GM12874 (cell line): ENCODE results near the gene CRIM1.

Experiments
- CTCF ChIP-seq: IDR thresholded peaks from 2 replicates; pipeline ENCODE4 v1.5.1; 2011; ENCODE audit warnings: low read depth, mild to moderate bottlenecking, control low read depth, low read length, moderate library complexity; ENCODE audit not compliant: insufficient read depth

The CRIM1 gene

DNA sequence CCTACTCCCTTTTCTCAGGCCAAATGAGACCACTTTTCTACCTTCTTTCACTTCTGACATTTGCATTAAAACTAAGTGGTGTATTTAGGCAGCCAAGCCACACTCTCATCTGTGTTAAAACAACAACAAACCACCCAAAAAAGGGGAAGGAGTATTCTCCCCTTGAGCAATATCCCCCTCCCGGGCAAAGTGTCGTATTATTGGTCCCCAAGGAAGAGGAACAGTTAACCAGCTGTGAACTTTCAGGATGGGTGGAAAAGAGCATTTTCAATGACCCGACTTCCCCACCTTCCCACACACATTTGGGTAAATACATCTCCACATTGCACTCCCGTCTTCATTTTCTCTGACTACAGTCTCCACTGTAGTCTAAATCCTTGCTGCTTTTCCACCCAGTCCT, 198.1 kb downstream of the CRIM1 start:
- TF ChIP-seq CTCF = no peak

DNA sequence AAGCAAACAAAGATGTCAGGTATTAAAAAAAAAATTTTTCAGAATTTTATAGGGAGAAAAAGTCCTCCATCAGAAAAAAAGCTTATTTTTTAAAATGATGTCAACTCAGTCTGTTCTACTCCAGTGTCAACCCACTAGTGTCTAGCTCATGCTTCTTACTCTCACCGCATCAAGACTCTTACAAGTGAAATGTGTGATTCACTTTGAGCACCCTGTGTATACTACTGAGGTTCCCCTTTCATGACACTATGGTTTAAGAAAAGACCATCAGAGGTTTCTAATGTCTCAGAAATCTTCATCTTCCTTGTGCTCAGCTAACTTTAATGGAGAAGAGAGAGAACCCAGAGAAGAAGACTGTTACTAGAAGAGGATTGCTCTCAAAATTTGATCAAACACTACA, 199.0 kb downstream of the CRIM1 start:
- no peak for TF ChIP-seq CTCF

DNA sequence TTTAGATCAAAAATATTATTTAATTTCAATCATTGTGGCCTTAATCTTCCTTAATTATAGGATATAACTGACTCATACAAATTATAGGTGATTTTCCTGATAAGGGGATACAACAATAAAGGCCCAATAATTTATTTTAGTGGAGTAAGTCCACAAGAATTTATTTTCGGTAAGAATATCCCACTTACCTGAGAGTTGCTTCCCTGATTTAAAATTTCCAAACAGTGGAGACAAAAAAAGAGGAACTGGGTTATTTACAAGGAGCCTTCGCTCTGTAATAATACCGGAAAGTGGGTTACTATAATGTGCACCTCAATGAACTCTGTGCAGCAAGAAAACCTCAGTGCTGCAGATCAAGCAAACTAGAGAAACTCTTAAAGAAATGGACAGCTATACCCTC, 200.2 kb downstream of the CRIM1 start:
- no peak for TF ChIP-seq CTCF

DNA sequence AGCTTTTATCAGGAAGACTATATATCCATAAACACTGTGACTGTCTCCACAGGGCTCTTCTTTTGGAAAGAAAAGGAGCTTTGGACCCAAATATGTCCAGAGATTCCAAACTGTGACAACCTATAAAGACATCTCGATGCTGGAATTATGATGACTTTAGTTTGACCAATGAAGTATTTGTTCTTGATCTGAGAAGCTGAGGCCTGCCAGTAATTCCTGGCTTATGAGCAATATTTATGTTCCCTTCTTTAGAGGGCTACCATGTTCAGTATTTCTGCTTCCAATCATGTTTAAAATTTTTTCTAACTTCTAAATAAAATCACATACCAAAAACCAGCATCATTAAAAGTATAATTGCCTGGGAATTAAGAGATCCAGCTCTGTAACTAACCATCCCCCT, 201.3 kb downstream of the CRIM1 start:
- no peak for TF ChIP-seq CTCF

- TF ChIP-seq CTCF = no peak
Measured at GRCh38 chr2:36559221-36559942, 203.8 kb downstream of the CRIM1 start.

- no peak for TF ChIP-seq CTCF
Measured at GRCh38 chr2:36560726-36561125, 205.1 kb downstream of the CRIM1 start.

DNA sequence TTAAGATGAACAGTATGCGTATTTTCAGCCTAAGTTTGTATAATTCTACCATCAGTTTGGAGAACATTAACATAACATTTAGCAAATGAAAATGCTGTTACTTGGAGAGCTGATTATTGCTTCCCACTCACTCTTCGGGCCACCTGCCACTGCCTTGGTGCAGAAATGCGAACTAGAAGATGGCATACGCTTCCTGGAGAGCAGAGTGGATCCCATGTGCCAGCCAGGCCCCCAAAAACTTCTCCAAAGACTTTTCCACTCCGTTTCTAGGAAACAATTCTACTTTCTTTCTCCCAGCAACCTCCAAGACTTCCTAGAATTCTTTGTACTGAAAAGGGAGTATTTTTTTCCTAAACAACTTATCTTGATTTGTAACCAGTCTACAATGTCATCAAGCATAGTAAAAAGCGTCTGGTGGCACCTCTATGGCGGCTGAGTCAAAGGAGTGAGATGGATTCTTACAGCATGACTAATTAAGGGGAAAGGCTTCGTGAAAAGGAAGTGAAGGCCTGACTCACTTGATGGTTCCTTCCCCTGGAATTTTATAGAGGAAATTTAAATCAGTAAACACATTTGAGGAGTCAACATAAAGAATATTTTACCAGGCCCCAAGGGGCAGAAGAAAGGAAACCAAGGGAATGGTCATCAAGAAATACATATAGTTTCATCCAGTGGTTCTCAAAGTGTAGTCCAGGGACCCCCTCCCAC, 205.8 kb downstream of the CRIM1 start:
- TF ChIP-seq CTCF = no peak
